ENCODE results near the gene OR8B8.

DNA sequence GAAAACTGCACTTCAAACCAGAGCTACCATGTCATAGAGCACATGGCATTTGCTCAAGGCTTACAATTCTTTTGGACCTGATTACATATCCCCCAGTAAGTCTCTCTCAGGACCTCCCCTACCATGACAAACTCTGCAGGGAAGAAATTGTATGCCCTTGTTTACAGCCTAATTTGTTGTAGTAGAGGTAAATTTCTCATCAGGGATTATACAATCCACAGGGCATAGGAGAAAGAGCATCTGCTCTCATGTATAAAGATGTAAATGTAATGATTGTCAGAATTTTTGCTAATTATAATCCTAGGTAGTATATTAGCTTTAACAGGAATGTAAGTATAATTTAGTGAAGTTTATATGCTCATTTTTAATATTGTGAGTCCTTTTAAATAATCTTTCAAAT, 46.6 kb downstream of the OR8B8 start, which contains the start of gene OR8B3:
- TF ChIP-seq POLR2AphosphoS5 (IDR thresholded peaks at IDR 0.05): no peak
- TF ChIP-seq, protein P1, sequence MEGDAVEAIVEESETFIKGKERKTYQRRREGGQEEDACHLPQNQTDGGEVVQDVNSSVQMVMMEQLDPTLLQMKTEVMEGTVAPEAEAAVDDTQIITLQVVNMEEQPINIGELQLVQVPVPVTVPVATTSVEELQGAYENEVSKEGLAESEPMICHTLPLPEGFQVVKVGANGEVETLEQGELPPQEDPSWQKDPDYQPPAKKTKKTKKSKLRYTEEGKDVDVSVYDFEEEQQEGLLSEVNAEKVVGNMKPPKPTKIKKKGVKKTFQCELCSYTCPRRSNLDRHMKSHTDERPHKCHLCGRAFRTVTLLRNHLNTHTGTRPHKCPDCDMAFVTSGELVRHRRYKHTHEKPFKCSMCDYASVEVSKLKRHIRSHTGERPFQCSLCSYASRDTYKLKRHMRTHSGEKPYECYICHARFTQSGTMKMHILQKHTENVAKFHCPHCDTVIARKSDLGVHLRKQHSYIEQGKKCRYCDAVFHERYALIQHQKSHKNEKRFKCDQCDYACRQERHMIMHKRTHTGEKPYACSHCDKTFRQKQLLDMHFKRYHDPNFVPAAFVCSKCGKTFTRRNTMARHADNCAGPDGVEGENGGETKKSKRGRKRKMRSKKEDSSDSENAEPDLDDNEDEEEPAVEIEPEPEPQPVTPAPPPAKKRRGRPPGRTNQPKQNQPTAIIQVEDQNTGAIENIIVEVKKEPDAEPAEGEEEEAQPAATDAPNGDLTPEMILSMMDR (IDR thresholded peaks at IDR 0.05): no peak
